Bronchial epithelial cell (primary cell): ENCODE data around the gene CD84. TPM values are rescaled to one million over a fixed set of nuclear protein-coding genes. Genes with fewer than 3 reads are reported as not detected.
"Not testable (repeated sequence)": the region's sequence is repeated elsewhere in the genome, so short reads cannot be mapped to it uniquely, and the experiment has no call there.

Experiments used
- DNase-seq: peaks from one replicate; pipeline ENCODE4 v3.0.0-alpha.2; 2010; ENCODE audit warnings: low read depth
- FAIRE-seq: peaks from 2 replicates; lab custom pipeline; 2011; peaks lifted over from hg19 to GRCh38; lab: Jason Lieb, UNC
- H3K27me3 ChIP-seq: 2 replicates; pipeline ENCODE4 v1.5.1; 2011; ENCODE audit warnings: low read length; ENCODE audit not compliant: control insufficient read depth, insufficient read depth
- H3K36me3 ChIP-seq: 2 replicates; pipeline ENCODE4 v1.5.1; 2011; ENCODE audit warnings: low read length; ENCODE audit not compliant: control insufficient read depth, insufficient read depth
- H3K4me3 ChIP-seq: 2 replicates; pipeline ENCODE4 v1.5.1; 2011; ENCODE audit warnings: mild to moderate bottlenecking, low read depth, low read length, control low read depth
- total RNA-seq: library from RNA; depleted of rRNA; stranded (reverse); fragments of >200 nt; gene quantifications from 2 replicates; pipeline ENCODE4 v1.2.1, GENCODE V29; 2014
- TF ChIP-seq, protein P1 (sequence below): IDR thresholded peaks from 2 replicates; pipeline ENCODE4 v1.5.1; 2011; ENCODE audit warnings: mild to moderate bottlenecking, moderate library complexity, low read length, control low read depth, inconsistent platforms; ENCODE audit not compliant: insufficient read depth, severe bottlenecking

The CD84 gene
- total RNA-seq, 1 donor from 2014 or later: not detected

DNA sequence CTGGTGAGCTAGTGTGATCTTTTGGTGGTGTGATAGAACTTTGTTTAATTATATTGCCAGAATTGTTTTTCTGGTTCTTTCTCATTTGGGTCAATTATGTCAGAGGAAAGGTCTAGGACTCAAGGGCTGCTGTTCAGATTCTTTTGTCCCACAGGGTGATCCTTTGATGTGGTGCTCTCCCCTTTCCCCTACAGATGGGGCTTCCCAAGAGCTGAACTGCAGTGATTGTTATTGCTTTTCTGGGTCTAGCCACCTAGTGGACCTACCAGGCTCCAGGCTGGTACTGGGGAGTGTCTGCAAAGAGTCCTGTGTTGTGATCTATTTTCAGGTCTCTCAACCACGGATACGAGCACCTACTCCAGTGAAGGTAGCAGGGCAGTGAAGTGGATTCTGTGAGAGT, 25.9 kb upstream of the CD84 start:
- Histone ChIP-seq H3K36me3 (no peaks in the 10 kb centered on the region), H3K4me3 (no peak overlapping the region), H3K27me3 (peaks cover under 1% of the 10 kb centered on the region)
- TF ChIP-seq, protein P1, sequence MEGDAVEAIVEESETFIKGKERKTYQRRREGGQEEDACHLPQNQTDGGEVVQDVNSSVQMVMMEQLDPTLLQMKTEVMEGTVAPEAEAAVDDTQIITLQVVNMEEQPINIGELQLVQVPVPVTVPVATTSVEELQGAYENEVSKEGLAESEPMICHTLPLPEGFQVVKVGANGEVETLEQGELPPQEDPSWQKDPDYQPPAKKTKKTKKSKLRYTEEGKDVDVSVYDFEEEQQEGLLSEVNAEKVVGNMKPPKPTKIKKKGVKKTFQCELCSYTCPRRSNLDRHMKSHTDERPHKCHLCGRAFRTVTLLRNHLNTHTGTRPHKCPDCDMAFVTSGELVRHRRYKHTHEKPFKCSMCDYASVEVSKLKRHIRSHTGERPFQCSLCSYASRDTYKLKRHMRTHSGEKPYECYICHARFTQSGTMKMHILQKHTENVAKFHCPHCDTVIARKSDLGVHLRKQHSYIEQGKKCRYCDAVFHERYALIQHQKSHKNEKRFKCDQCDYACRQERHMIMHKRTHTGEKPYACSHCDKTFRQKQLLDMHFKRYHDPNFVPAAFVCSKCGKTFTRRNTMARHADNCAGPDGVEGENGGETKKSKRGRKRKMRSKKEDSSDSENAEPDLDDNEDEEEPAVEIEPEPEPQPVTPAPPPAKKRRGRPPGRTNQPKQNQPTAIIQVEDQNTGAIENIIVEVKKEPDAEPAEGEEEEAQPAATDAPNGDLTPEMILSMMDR: no peak
- FAIRE-seq (no peak), DNase-seq (no peak)

DNA sequence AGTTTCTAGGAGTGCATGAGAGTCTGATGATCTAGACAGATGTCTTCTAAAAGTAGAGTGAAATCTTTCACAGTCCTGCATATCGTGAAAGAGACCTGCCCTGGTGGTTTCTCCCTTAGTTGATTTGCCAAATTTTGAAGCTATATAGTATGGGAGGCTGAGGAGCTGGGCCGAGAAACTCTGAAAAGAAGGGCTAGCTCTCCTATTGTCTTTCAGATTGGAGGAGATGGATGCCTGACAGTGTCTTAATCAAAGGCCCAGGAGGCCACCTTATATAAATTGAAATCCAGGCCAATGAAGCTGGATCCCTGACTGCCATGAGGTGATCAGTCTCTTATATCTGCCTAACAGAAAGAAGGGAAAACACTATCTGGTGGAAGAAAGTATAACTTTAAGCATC, 18.4 kb upstream of the CD84 start:
- TF ChIP-seq, protein P1: no peak
- H3K36me3 ChIP-seq: no peaks in the 10 kb centered on the region
- no peak overlapping the region for H3K4me3 ChIP-seq
- DNase-seq: no peak
- no peak for FAIRE-seq
- no peaks in the 10 kb centered on the region for H3K27me3 ChIP-seq

DNA sequence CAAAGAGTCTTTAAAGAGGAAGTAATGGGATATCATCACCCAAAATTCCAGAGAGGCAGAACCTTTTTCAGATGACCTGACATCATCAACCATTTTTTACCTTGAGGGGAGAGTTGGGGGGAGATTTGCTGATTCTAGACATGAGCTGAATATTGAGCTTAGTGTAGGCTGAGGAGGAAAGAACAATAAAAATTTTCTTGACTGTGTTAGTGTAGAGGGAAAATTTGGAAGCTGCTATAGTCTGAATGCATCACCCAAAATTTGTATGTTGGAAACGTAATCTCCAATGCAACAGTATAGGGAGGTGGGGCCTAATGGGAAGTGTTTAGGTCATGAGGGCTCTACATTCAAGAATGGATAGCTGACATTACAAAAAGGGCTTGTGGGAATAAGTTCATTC, 17.8 kb upstream of the CD84 start:
- DNase-seq: no peak
- no peaks in the 10 kb centered on the region for H3K36me3 ChIP-seq
- no peaks in the 10 kb centered on the region for H3K27me3 ChIP-seq
- TF ChIP-seq, protein P1: no peak
- no peak overlapping the region for H3K4me3 ChIP-seq
- FAIRE-seq: no peak

- no peak for FAIRE-seq
- Histone ChIP-seq H3K36me3 (no peaks in the 10 kb centered on the region), H3K4me3 (no peak overlapping the region), H3K27me3 (no peaks in the 10 kb centered on the region)
- no peak for DNase-seq
- TF ChIP-seq, protein P1: no peak
Observed at GRCh38 chr1:160590488-160590887, 11.2 kb upstream of the CD84 start.

GRCh38 chr1:160588468-160588867, 9.2 kb upstream of the CD84 start:
- no peak overlapping the region for H3K4me3 ChIP-seq
- FAIRE-seq (no peak), DNase-seq (no peak)
- H3K27me3 ChIP-seq: no peaks in the 10 kb centered on the region
- no peaks in the 10 kb centered on the region for H3K36me3 ChIP-seq
- TF ChIP-seq, protein P1: no peak

DNA sequence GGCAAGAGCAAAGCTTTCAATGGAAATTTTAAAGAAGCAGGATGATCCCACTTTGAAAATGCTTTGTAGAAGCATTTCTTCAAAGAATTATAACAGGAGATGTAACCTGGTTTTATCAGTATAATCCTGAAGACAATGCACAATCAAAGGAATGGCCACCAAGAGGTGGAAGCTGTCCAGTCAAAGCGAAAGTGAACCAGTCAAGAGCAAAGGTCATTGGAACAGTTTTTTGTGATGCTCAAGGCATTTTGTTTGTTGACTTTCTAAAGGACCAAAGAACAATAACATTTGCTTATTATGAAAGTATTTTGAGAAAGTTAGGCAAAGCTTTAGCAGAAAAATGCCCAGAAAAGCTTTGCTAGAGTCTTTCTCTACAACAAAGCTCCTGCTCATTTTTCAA, 5.5 kb upstream of the CD84 start:
- H3K27me3 ChIP-seq: no peaks in the 10 kb centered on the region
- FAIRE-seq (no peak), DNase-seq (no peak)
- TF ChIP-seq, protein P1: no peak
- no peaks in the 10 kb centered on the region for H3K36me3 ChIP-seq
- no peak overlapping the region for H3K4me3 ChIP-seq

GRCh38 chr1:160582976-160583375, 3.7 kb upstream of the CD84 start:
- H3K36me3 ChIP-seq, DNase-seq, FAIRE-seq, H3K4me3 ChIP-seq, H3K27me3 ChIP-seq: not testable (repeated sequence)
